GM12878 (cell line): ENCODE measurements around the gene HSPA1A. TPM values are rescaled to one million over a fixed set of nuclear protein-coding genes. Genes with fewer than 3 reads are reported as not detected.

ENCODE experiments used
- ATF3 ChIP-seq: IDR thresholded peaks from 2 replicates; pipeline ENCODE4 v1.6.1; 2011; ENCODE audit warnings: low read depth, mild to moderate bottlenecking, low read length, moderate library complexity, borderline replicate concordance; ENCODE audit errors: extremely low read depth
- ATF7 ChIP-seq: fragments of 450-650 bp; IDR thresholded peaks from 2 replicates; pipeline ENCODE4 v1.6.1; 2016; ENCODE audit warnings: low read depth, mild to moderate bottlenecking
- CBX5 ChIP-seq: sonication (generic); IDR thresholded peaks from 2 replicates; pipeline ENCODE4 v1.6.1; 2016; ENCODE audit warnings: low read depth, moderate library complexity, mild to moderate bottlenecking, inconsistent platforms
- CHD4 ChIP-seq: fragments of 200-600 bp; sonication (generic); IDR thresholded peaks from 2 replicates; pipeline ENCODE4 v1.6.1; 2016; ENCODE audit warnings: mild to moderate bottlenecking
- ETV6 ChIP-seq, 2 experiments: fragments of 450-650 bp in 1 of 2; IDR thresholded peaks in 1 of 2; conservative IDR thresholded peaks in 1 of 2; 2 replicates each; pipeline ENCODE4 v1.6.1; 2014; ENCODE audit warnings: antibody characterized with exemption in 1 of 2, borderline replicate concordance in 1 of 2, low read depth in 1 of 2, mild to moderate bottlenecking in 1 of 2, moderate library complexity in 1 of 2
- GABPA ChIP-seq: IDR thresholded peaks from 2 replicates; pipeline ENCODE4 v1.6.1; 2014; ENCODE audit warnings: antibody characterized with exemption, low read depth, mild to moderate bottlenecking, inconsistent platforms
- GATAD2B ChIP-seq: fragments of 450-650 bp; conservative IDR thresholded peaks from 2 replicates; pipeline ENCODE4 v1.6.1; 2017; ENCODE audit warnings: low read depth, mild to moderate bottlenecking, moderate library complexity
- HDAC6 ChIP-seq: fragments of 200-600 bp; sonication (generic); IDR thresholded peaks from one replicate; pipeline ENCODE4 v1.8.0; 2017; ENCODE audit warnings: antibody characterized with exemption; ENCODE audit not compliant: unreplicated experiment
- HSF1 ChIP-seq: fragments of 150-350 bp; IDR thresholded peaks from 2 replicates; pipeline ENCODE4 v1.6.1; 2014; ENCODE audit warnings: mild to moderate bottlenecking, low read depth, low read length
- NFXL1 ChIP-seq: fragments of 450-650 bp; IDR thresholded peaks from 2 replicates; pipeline ENCODE4 v1.6.1; 2017; ENCODE audit warnings: antibody characterized with exemption, mild to moderate bottlenecking, borderline replicate concordance
- NR2C1 ChIP-seq: fragments of 450-650 bp; IDR thresholded peaks from 2 replicates; pipeline ENCODE4 v1.6.1; 2017; ENCODE audit warnings: antibody characterized with exemption, mild to moderate bottlenecking, moderate library complexity
- POLR2AphosphoS5 ChIP-seq: IDR thresholded peaks from 2 replicates; pipeline ENCODE4 v1.6.1; 2011; ENCODE audit warnings: mild to moderate bottlenecking, low read length, inconsistent platforms
- RCOR1 ChIP-seq: conservative IDR thresholded peaks from 2 replicates; pipeline ENCODE4 v1.6.1; 2012; ENCODE audit warnings: low read depth, low read length, improper control_type of control experiment
- SMAD5 ChIP-seq: IDR thresholded peaks from 2 replicates; pipeline ENCODE4 v1.6.1; 2016; ENCODE audit warnings: antibody characterized with exemption, low read depth
- SP1 ChIP-seq: IDR thresholded peaks from one replicate; pipeline ENCODE4 v1.6.1; 2011; ENCODE audit warnings: low read depth, low read length
- SREBF1 ChIP-seq: IDR thresholded peaks from 2 replicates; pipeline ENCODE4 v1.6.1; 2012; ENCODE audit warnings: mild to moderate bottlenecking, low read length
- SUPT20H ChIP-seq: IDR thresholded peaks from 2 replicates; pipeline ENCODE4 v1.6.1; 2011; ENCODE audit warnings: low read depth, mild to moderate bottlenecking, low read length, moderate library complexity, borderline replicate concordance; ENCODE audit not compliant: control insufficient read depth
- TARDBP ChIP-seq: IDR thresholded peaks from 2 replicates; pipeline ENCODE4 v1.6.1; 2016; ENCODE audit warnings: borderline replicate concordance
- USF1 ChIP-seq: IDR thresholded peaks from 2 replicates; pipeline ENCODE4 v1.6.1; 2011; ENCODE audit warnings: borderline replicate concordance, low read depth, mild to moderate bottlenecking, moderate library complexity, mixed read lengths, low read length; ENCODE audit not compliant: insufficient read depth; ENCODE audit errors: extremely low read length
- ZBTB33 ChIP-seq: fragments of 450-650 bp; IDR thresholded peaks from 2 replicates; pipeline ENCODE4 v1.6.1; 2017; ENCODE audit warnings: mild to moderate bottlenecking
- ZNF687 ChIP-seq: fragments of 450-650 bp; IDR thresholded peaks from 2 replicates; pipeline ENCODE4 v1.6.1; 2017; ENCODE audit warnings: mild to moderate bottlenecking, moderate library complexity
- polyA plus RNA-seq, 11 experiments: library from polyadenylated mRNA; depleted of rRNA in 4 of 11; unstranded in 6 of 11; stranded (reverse) in 5 of 11; fragments of >200 nt; fragmentation: Nextera tagmentation in 4 of 11; fragmentation: Illumina TruSeq in 1 of 11; extraction: Ambion mirVana in 4 of 11; extraction: Trizol in 1 of 11; gene quantifications; 1 replicate in 1 of 11; 2 replicates in 10 of 11; pipeline versions ENCODE4 v1.2.1 to v1.2.3, GENCODE V29; 2011 to 2016; ENCODE audit warnings: inconsistent platforms in 2 of 11, missing spikeins in 2 of 11, low read depth in 1 of 11
- total RNA-seq, 4 experiments: library from RNA; depleted of rRNA in 3 of 4; stranded (reverse); fragments of >200 nt in 3 of 4; fragmentation: Illumina TruSeq in 1 of 4; extraction: Trizol in 1 of 4; gene quantifications; 2 replicates each; pipeline versions ENCODE4 v1.2.1 to v1.2.3, GENCODE V29; 2013 to 2021

Gene HSPA1A
- total and polyA plus RNA-seq, 10 of the 15 experiments (the other 5 are each of a cell fraction or from before 2014, with no cell fraction given) = 0.29 to 51.8 (median 17.5) TPM

GRCh38 chr6:31806470-31807272 is 8.7 kb upstream of the HSPA1A start, which contains the start of gene LSM2 (continued):
- TF ChIP-seq USF1 (no peak), HDAC6 (no peak), GATAD2B (peak; percentile 84), SREBF1 (no peak), NR2C1 (no peak), SMAD5 (peak; percentile 83; the same call in 1 of the 2 replicates), RCOR1 (no peak), NFXL1 (no peak), POLR2AphosphoS5 (peak; percentile 91), ATF7 (peak; percentile 40; the same call in 1 of the 2 replicates), HSF1 (no peak), ATF3 (no peak), CBX5 (no peak), GABPA (no peak), SUPT20H (no peak), TARDBP (no peak), ZBTB33 (no peak), ETV6 (conservative IDR thresholded peaks at IDR 0.05 in 1 of 2, IDR thresholded peaks at IDR 0.05 in 1 of 2; ENCODE audit: borderline replicate concordance in 1 of 2, low read depth in 1 of 2) (no peak), ZNF687 (peak; percentile 69; the same call in 1 of the 2 replicates), CHD4 (no peak), SP1 (peak; percentile 54)
